WI38 (cell line): ENCODE results near the gene HCAR2.

Experiments used
- H3K4me3 ChIP-seq: 2 replicates; pipeline ENCODE4 v1.5.1; 2011; ENCODE audit warnings: low read depth, mild to moderate bottlenecking, control low read depth, low read length
- TF ChIP-seq, protein P1 (sequence below): IDR thresholded peaks from 2 replicates; pipeline ENCODE4 v1.5.1; 2012; ENCODE audit warnings: low read depth, mild to moderate bottlenecking, control low read depth, low read length

Gene HCAR2

DNA sequence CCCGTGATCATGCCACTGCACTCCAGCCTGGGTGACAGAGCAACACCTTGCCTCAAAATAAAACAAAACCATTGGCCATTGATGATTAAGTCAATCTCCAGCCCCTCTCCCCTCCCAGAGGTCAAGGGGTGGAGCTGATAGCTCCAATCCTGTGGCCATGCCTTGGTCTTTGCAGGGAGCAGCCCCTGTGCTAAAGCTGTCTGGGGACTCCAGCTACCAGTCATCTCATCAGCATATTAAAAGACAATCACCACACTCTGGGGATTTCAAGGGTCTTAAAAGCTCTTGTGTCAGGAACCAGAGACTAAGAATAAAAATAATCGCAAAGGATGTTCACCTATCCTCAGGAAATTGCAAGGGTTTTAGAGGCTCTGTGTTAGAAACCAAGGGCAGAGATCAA lies 30.6 kb downstream of the HCAR2 start:
- TF ChIP-seq, protein P1, sequence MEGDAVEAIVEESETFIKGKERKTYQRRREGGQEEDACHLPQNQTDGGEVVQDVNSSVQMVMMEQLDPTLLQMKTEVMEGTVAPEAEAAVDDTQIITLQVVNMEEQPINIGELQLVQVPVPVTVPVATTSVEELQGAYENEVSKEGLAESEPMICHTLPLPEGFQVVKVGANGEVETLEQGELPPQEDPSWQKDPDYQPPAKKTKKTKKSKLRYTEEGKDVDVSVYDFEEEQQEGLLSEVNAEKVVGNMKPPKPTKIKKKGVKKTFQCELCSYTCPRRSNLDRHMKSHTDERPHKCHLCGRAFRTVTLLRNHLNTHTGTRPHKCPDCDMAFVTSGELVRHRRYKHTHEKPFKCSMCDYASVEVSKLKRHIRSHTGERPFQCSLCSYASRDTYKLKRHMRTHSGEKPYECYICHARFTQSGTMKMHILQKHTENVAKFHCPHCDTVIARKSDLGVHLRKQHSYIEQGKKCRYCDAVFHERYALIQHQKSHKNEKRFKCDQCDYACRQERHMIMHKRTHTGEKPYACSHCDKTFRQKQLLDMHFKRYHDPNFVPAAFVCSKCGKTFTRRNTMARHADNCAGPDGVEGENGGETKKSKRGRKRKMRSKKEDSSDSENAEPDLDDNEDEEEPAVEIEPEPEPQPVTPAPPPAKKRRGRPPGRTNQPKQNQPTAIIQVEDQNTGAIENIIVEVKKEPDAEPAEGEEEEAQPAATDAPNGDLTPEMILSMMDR: no peak
- no peak overlapping the region for H3K4me3 ChIP-seq

DNA sequence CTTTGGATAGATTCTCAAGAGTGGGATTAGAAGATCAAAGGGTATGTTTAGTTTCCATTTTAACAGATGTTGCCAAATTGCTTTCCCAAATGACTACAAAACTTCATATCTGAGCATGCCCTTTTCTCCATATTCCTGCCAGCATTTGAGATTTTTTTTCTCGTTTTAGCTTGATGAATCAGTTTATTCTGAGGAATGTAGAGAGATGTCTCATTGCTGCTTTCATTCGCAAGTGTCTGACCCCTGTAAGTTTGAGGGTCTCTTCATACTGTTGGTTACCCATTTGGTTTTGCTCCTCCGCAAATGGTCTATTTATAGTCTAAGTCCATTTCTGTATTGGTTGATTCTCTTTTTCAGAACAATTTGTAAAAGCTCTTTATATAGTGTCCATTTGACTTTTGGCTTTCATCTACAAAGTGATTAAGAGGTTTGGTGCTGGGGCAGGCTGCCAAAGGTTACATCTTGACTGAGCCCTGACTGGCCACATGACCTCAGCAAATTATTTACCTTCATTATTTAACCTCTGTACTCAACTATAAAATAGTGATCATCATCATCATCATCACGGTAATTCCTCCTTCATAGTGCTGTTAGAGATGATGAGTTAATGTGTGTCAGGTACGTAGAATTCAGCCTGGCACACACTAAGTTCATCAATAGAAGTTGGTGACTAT lies 33.6 kb downstream of the HCAR2 start:
- TF ChIP-seq, protein P1: no peak
- H3K4me3 ChIP-seq: no peak overlapping the region

DNA sequence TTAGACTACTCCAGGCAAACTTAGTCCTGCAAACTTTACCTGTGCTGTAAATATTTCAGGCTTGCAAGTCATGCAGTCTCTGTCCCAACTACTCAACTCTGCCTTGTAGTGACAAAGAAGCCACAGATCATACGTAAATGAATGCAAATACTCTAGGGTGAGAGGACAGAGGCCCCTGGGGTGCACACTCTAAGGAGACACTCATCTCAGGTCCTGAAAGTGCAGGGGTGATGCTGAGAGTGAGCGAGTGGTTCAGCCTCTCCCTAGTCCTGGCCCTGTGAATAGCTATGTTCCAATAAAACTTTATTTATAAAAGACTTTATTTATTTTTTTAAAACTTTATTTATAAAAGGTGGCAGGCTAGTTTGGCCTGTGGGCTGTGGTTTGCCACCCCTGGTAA lies 34.9 kb downstream of the HCAR2 start:
- TF ChIP-seq, protein P1: no peak

DNA sequence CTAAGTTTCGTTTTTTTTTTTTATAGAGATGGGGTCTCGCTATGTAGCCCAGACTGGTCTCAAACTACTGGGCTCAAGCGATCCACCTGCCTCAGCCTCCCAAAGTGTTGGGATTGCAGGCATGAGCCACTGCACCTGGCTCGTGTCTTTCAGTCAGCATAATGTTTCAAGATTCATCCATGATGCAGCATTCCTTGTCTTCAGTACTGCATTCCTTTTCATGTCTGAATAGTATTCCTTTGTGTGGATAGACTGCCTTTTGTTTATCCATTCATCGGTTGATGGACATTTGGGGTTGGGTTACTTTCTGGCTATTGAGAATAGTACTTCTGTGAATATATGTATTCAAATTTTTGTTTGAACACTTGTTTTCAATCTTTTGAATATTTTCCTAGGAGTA lies 37.4 kb downstream of the HCAR2 start:
- TF ChIP-seq, protein P1: no peak
- no peak overlapping the region for H3K4me3 ChIP-seq

More for the DNA sequence above, 34.9 kb downstream of the HCAR2 start:
- H3K4me3 ChIP-seq: no peak overlapping the region

DNA sequence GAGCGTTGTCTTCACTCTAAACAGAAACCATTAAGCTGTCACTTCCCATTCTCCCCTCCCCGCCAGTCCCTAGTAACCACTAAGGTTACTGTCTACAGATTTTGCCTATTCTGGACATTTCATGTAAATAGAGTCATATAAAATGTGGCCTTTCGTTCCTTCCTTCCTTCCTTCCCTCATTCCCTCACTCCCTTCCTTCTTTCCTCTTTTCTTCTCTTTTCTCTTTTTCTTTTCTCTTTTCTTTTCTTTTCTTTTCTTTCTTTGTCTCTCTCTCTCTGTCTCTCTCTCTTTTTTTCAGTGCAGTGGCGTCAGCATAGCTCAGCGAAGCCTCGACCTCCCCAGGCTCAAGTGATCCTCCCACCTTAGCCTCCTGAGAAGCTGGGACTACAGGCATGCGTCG lies 37.8 kb downstream of the HCAR2 start:
- no peak overlapping the region for H3K4me3 ChIP-seq
- TF ChIP-seq, protein P1: no peak

DNA sequence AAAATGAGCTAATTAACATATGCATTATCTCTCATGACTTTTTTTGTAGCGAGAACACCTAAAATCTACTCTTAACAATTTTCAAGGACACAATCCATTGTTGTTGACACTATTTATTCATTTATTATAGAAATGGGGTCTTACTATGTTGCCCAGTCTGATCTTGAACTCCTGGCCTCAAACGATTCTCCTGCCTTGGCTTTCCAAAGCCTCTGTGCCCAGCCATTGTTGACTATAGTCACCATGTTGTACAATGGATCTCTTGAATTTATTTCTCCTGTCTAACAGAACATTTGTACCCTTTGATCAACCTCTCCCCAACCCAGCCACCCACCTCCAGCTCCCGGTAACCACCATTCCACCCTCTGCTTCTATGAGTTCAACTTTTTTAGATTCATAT lies 41.2 kb downstream of the HCAR2 start:
- no peak overlapping the region for H3K4me3 ChIP-seq
- TF ChIP-seq, protein P1: no peak

DNA sequence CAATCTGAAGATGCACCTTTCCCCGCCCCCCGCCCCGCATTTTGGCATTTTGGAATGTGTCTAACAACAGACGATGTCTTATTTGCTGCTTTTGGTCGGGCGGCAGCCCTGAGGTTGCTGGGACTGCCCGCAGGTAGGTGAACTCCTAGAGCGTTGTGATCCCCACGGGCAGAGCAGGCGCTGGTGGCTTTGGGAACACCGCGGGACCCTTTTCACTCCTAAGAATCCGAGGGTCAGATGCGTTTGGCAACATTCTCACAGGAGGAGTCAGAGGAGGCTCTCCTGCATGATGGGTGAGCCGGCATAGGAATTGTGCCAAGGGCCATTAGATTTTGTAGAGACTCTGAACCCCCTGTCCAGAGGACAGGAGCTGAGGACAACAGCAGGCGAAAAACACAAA lies 41.9 kb downstream of the HCAR2 start:
- TF ChIP-seq, protein P1: no peak
- no peak overlapping the region for H3K4me3 ChIP-seq
